Esophagus muscularis mucosa (tissue), 3 donors: ENCODE measurements around the gene PAQR5.

Experiments used
- POLR2A ChIP-seq: fragments of 450-650 bp; IDR thresholded peaks from one replicate; pipeline ENCODE4 v1.6.1; 2017; ENCODE audit warnings: antibody characterized with exemption, moderate library complexity, mild to moderate bottlenecking, low read depth
- TF ChIP-seq, protein P1 (sequence below), 3 experiments: fragments of 200-600 bp in 2 of 3; fragments of 450-650 bp in 1 of 3; sonication (generic) in 2 of 3; IDR thresholded peaks; one replicate each; pipeline ENCODE4 v1.5.1; 2017 to 2019; ENCODE audit warnings: antibody characterized with exemption in 3 of 3, mild to moderate bottlenecking in 2 of 3, moderate library complexity in 1 of 3

DNA sequence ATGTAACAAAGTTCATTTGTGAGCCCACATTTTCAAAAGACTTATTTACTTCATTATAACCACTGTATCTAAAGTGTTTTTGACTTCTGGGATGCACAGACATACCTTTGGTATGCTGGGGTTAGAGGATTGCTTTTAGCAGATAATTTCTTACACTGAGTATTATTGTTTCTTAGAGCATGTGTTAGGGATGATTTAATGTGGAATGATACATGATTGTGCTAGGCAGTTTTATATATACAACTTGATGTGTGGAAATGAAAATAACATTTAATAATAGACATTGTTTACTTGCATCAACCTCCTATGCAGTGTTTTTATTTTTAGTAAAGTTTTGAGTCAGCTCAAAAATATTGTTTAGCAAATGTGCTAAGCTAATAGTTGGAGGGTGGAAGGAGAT, 118.9 kb downstream of the PAQR5 start:
- TF ChIP-seq, protein P1, sequence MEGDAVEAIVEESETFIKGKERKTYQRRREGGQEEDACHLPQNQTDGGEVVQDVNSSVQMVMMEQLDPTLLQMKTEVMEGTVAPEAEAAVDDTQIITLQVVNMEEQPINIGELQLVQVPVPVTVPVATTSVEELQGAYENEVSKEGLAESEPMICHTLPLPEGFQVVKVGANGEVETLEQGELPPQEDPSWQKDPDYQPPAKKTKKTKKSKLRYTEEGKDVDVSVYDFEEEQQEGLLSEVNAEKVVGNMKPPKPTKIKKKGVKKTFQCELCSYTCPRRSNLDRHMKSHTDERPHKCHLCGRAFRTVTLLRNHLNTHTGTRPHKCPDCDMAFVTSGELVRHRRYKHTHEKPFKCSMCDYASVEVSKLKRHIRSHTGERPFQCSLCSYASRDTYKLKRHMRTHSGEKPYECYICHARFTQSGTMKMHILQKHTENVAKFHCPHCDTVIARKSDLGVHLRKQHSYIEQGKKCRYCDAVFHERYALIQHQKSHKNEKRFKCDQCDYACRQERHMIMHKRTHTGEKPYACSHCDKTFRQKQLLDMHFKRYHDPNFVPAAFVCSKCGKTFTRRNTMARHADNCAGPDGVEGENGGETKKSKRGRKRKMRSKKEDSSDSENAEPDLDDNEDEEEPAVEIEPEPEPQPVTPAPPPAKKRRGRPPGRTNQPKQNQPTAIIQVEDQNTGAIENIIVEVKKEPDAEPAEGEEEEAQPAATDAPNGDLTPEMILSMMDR (IDR thresholded peaks at IDR 0.05), result no peak
- no peak for TF ChIP-seq POLR2A
